GM21367 (cell line): Measurements from ENCODE around the gene MZF1.

ENCODE experiments used
- ATAC-seq: cut with Tn5 transposase; IDR thresholded peaks from one replicate; pipeline ENCODE4 v1.9.1; 2021; ENCODE audit not compliant: unreplicated experiment

Gene MZF1

DNA sequence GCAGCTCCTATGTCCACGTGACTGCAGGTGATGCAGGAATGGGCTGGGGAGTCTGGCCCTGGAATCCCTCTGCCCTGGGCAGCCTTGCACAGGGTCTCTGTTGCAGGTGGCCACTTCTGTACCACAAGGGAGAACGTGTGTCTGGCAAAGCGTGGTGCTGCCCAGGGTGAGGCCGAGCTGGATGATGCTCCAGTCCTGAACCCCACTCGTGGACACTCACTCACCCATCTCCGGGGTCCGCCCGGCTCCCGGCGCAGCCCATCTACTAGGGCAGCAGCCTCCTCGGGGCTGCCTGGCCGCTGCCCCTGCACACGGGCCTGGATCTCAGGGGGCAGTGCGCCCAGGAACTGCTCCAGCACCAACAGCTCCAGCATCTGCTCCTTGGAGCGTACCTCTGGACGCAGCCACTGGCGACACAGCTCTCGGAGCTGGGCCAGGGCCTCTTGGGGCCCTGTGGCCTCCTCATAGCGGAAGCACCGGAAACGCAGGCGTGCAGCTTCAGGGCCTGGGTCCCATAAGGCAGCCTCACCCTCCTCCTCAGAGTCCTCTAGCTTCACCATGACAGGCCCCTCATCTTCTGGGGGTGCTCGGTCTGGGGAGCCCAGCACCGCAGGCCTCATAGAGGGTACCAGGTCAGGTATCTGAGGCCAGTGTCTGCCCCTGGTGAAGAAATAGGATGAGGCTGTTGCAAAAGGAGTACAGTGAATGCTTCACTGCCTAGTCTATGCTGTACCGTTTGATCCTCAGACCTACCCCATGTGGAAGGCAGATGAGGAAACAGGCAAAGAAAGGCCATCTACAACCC lies 2.2 kb downstream of the MZF1 start:
- no peak for ATAC-seq

DNA sequence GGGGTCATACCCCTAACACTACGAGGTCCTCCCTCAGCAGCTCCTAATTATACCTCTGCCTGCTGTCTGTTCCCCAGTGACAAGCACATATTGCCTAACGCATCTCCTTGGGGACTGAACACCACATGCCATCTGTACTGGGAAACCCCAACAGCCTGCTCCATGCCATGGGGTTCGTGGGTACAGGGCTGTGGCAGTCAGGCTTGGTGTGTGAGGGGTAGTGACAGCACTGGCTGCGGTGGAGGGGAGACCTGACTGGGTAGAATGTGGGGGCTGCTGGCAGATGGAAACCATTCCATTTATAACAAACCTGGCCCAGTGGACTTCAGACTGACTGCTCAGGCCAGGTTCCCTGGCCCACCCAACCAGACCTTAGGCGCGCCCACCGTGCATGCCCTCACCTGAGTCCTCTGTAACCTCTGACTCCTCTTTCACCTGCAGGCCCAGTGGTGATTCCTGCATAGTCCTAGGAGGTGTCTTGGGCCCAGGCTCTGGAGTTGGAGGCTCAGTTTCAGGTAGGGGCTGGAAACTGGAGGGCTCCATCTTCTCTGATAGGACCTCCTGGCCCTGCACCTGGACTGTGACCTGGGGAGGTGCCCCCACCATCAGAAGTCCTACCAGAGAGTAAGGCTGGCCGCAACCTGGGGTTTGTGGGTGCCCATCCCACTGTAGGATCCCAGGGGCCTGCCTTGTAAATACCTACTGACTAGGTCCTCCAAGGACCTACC lies 3.0 kb downstream of the MZF1 start:
- ATAC-seq: no peak

DNA sequence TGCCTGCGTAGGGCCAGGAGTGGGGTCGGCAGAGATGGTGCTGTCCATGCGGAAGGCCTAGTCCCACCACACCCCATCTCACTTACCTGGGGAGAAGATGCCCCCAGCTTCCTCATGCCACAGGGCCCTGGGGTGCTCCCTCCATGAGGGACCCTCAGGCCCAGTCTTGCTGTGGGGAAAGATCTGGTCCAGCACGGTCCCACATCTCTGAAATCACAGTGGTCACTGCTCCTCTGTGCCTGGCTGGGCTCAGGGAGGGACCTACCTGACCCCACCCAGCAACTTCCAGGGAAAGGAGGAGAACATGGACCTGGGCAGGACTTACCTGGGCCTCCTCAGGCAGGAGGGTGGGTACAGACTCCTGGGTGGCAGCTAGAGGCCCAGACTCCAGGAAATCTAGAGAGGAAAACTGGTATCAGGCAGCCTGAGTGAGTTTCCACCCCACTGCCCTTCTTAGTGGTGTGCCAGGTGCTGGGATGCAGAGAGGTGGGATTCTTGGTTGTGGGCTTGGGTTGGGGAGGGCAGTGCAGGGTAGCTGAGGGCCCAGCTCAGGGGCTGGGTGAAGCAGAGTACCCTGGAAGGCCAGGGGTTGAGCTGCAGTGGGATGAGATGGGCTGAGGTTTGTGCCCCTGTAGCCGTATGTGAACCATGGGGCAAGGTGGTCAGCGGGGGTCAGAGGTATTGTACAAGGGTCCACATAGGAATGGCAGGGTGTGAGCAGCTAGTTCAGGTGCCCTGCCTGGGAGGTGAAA lies 3.8 kb downstream of the MZF1 start:
- no peak for ATAC-seq

DNA sequence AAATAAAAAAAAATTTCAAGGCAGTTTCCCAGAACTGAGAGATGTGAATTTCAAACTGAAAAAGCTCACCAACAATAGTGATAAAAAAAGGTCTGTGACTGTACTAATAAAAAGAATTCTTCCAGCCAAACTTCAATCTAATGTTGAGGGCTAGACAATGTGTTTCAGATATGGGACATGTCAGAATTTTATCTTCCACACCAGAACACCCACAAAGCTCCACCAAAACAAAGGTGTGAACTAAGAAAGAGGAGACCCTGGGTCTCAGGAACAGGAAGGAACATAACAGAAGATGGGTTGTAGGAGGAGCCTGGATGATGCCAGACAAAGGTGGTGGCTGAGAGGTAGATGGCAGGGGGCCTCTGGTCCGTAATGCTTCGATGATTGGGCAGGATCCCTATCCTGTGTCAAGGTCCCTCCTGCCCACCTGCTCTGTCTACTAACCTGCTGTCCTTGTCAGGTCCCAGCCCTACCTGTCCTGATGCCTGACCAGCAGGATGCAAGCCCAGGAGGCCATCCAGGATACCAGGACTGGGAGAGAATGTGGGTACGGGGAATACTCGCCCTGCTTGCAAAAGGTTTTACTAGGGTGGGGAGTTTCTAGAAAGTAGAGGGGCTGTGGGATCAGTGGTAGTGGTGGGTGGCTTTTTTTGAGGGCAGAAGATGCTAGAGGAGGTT lies 4.5 kb downstream of the MZF1 start:
- no peak for ATAC-seq

DNA sequence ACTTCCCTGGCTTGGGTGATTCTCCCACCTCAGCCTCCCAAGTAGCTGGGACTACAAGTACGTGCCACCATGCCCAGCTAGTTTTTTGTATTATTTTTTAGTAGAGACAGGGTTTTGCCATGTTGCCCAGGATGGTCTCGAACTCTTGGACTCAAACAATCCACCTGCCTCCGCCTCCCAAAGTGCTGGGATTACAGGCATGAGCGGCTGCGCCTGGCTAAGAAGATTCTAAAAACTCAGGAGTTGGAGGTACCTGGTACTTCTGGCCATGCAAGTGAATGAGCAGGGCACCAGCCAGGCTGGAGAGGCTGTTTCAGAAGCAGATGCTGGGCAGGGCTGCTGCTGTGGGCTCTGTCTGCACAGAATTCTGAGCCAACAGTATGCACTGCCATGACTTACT lies 6.1 kb downstream of the MZF1 start:
- no peak for ATAC-seq

DNA sequence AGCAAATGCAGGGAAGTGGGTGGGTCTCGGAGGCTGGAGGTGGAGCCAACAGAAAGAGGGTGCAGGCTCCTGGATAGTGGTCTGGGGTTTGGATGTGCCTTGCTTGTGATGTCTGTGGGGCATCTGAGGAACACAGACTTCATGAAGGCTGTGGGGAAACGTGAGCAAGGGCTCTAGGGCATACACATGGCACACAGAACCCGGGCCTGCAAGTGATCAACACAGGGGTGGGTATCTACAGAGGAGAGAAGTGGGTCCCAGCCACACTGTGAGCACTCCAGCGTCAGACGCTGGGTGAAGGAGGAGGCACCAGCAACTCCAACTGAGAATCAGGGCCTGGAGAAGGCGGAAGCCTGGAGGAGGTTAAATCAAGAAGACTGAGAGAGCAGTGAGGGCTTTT lies 9.3 kb downstream of the MZF1 start:
- ATAC-seq: no peak

DNA sequence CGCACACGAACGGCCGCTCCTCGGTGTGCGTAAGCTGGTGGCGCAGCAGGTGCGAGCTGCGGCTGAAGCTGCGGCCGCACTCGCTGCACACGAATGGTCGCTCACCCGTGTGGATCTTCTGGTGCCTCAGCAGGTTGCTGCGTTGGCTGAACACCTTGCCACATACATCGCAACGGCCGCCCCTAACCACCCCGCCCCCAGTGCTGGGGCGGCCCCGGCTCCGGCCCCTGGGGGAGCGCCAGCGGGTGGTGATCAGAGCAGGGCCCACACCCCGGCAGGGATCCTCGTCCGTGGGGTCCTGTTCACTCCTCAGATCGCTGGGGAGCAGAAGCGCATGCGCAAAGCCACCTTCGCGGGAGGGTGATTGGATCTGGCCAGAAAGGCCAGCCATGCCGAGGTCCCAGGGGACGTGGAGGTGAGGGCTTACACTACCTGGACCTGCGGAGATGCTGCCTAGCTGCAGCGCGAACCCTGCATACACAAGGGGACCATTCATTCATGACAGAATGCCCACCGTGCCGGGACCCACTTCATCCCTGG lies 10.0 kb downstream of the MZF1 start:
- ATAC-seq: no peak

DNA sequence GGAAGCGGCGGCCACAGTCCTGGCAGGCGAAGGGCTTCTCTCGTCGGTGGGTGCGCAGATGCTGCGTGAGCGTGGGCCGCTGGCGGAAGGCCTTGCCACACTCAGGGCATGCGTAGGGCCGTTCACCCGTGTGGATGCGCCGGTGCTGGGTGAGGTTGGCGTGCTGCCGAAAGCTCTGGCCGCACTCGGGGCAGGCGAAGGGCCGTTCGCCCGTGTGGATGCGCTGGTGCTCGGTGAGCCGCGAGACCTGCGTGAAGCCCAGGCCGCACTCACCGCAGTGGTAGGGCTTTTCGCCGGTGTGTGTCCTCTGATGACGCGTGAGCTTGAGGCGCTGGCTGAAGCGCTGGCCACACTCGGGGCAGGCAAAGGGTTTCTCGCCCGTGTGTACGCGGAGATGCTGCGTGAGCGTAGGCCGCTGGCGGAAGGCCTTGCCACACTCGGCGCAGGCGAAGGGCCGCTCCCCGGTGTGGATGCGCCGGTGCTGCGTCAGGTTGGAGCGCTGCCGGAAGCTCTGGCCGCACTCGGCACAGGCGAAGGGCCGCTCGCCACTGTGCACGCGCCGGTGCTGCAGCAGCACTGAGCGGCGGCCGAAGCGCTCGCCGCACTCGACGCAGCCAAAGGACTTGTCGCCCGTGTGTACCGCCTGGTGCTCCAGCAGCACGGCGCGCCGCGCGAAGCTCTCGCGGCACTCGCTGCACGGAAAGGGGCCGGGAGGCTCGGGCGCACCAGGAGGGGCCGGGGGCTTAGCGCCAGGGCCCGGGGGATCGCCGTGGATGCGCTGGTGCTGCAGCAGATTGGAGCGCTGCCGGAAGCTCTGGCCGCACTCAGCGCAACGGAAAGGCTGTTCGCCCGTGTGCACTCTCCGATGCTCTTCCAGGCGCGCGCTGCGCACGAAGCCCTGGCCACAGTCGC lies 10.8 kb downstream of the MZF1 start:
- ATAC-seq: no peak

DNA sequence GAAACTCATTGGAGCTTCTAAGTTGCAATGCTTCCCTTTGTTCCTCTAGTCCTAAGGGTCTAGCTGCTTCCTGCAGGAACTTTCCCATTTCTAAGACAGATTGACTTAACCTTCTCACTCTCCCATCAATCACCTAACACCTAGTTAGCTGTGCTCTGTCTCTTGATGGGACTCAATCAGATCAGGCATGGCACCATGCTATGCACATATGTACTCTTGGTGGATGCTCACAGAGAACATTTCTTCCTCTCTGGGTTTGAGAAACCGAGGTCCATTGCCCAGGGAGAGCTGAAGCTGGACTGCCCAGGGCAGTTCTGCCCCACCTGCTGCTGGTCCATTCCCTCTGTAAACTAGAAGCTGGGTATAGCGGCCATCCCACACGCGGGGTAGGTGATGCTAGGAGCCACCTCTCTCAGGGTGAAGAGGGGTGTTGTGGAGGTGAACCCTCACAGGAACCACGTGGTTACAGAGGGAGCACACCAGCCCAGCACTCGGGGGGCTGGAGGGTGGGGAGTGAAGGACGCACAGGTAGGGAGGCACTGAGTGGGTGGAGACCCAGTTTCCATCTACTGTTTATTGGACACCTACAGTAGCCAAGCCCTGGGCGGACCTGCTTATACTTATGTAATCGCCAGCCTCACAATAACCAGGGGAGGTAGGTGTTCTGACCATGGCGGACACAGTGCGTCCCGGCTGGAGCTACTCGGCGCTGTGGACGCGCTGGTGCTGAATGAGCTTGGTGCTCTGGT lies 11.6 kb downstream of the MZF1 start:
- ATAC-seq: no peak

DNA sequence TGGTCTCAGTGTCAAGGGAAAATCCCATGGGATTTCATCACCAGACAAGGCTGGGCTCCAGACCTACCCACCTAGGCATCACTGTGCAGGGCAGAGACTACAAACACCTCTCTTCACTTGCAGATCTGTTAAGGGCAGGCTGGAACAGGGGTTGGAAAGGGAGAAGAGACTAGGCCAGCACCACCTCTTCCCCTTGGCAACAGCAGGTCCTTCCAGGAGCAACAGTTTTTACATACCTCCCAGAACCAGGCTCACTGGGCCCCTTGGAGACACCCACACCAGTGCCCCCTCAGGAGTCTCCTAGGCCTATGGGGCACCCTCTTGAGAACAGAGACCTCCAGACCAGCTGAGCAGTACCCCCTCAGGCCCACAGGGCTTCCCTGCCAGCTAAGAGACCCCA lies 12.2 kb downstream of the MZF1 start:
- ATAC-seq: no peak

DNA sequence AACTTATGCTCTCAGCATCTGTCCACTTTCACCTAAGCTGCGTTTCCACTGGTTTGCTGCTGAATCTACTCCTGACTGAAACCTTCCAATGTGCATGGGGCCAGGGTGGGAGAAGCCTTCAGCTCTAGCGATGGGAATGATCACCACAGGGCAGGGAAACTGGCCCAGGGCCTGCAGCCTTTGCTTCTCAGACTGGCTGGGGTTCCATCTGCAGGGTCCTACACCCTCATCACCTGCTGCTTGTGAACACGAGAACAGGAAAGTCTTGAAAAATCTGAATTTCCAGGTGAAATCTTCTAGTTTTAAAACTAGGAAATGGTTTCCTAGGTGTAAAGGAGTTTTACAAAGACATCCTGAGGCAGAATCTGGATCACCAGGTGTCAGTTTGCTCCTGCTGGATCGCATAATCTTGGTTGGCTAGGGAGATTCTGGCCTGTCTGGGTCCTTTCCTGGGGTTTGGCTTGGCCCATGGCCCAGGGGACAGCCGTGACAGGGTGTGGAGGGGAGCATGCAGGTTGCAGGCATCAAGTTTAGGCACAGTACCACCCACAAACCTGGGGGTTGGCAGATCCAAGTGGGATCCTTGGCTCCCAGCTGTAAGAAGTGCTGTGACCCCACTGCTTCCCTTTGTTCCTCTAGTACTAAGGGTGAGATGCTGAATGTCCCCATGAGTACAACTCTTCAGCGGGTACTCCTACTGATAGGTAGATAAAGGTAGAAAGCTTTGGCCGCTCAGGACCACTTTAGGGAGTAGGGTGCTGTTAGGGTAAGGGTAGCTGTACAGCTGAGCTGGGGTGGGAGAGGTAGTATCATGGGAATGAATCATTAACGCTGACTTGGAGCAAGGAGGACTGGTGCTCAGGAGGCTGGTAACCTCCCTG lies 12.9 kb downstream of the MZF1 start:
- ATAC-seq: no peak

DNA sequence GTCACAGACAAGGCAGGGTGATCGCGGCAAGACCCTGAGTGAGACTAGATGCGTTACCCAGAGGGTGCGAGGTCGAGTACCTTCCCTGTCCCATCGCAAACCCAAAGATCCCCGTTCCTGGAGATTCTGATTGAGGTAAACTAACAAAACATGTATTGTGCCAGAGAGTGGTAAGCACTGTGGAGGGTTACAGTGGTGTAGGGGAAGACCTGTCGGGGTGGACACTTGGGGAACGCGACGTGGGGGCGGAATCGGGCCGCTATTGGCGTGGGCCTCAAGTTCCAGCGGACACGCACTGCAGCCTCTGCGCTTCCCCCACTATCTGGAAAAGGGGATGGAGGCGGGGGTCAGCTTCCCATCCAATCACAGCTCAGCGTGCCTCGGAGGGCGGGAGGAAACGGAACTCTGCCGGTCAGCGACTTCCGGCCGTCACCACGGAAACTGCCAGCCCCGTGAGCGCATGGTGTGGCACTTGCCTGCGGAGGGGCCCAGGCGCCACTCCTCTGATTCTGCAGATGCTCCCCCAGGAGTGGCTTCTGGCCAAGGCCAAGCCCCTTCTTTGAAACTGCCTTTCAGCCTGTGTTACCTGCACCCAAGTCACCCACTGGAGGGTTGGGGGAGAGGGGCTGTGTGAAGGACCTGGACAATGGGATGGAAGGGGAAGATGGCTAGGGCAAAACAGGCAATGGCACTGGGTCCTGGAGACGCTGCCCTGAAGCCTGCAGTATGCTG lies 13.7 kb downstream of the MZF1 start:
- peak; percentile 14 for ATAC-seq

DNA sequence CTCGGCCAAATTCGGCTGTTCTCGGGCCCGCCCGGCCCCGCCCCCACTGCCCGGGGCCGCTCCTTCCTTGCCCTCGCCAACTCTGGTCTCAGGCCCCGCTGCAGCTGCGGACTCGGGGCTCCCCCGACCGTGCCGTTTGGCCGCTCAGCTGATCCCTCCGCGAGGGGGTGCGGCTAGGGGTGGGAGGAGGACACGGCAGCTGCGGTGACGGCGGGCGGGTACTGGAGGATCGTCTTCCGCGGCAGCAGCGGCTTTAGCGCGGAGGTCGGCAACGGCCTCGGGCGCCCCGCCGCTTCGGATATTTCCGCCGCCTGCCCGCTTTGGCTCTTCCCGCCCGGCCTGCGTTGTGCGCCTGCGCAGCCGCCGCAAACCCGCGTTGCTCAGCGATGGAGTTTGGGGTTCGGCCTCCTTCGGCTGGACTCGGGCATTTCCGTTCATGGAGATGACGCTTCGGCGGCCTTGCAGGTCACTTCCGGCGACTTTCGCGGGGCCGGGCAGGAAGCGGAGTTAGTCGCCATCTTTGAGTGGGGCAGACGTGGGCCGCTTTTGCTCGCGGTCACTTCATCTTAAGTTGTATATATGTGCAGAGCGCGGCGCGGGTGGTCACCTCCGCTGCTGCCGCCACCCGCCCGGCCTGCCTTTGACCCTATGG lies 14.4 kb downstream of the MZF1 start:
- ATAC-seq: peak; percentile 41

DNA sequence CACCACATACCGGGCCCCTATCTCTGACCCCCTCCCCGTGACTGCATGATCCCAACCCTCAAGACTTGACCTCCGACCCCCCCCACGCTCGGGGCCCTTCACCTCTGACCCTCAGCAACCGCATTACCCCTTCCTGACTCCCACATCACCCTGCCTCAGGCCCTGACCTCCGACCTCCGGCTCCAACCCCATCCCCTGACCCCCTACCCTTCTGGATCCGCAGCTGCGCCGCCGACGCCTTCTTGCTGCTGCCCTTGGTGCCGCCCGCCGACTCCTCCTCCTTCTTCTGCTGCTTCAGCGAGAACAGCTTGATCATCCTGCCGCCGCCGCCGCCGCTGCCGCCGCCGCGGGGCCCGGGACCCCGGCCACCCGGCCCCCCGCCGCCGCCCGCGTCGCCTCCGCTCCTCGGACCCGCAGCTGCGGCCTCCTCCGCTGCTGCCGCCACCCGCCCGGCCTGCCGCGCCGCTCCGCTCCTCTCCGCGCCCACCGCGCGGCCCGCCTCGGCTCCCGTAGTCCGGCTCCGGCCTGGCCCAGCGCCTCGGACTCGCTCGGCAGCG lies 15.0 kb downstream of the MZF1 start, which contains the start of gene UBE2M:
TSS of gene UBE2M (minus strand) at position 546 of the 557 bp plus-strand sequence. CDS start at position 316, 230 bp downstream.
- no peak for ATAC-seq

DNA sequence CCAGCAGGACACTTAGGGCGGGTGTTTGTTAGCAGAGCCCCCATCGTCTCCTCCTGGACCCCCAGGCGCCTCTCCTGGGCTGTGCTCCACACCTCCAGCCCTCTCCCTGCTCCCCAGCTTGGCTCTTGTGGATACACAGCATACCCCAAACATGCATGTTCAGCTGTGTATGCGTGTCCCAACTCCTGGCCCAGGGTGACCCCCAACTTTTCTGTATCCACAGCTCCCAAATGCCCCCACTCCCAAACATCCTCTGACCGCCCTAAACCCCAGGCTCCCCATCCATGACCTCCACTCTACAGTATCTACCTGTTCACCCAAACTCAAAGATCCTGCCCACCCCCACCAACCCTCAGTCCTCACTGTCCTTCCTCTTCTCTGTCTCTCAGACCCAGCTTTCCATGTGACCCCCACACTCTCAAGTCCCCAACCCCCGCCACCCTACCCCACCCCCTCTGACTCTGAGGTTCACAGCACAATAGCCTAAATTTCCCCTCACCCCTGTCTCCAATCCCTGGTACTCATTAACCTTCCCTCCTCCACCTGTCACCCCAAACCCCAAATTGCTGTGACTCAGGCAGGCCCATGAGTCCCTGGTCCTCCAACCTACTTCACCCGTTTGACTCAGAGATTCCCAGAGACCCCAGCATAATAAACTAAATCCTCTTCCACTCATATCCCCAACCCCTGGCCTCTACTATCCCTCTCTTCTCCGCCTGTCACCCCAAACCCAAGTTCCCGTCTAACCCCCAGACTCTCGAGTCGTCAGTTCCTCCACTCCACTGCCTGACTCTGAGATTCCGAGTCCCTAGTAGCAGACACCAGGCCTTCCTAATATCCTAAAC lies 15.7 kb downstream of the MZF1 start:
- ATAC-seq: no peak
